ENCODE results near the gene MORF4L1.

- TF ChIP-seq POLR2A (IDR thresholded peaks at IDR 0.05; ENCODE audit: low read length) (no peak), GATA1 (IDR thresholded peaks at IDR 0.05; ENCODE audit: low read depth, low read length) (no peak)
These were observed 74.8 kb downstream of the MORF4L1 start for GRCh38 chr15:78947506-78947905.
